ENCODE results near the gene IGSF5.

DNA sequence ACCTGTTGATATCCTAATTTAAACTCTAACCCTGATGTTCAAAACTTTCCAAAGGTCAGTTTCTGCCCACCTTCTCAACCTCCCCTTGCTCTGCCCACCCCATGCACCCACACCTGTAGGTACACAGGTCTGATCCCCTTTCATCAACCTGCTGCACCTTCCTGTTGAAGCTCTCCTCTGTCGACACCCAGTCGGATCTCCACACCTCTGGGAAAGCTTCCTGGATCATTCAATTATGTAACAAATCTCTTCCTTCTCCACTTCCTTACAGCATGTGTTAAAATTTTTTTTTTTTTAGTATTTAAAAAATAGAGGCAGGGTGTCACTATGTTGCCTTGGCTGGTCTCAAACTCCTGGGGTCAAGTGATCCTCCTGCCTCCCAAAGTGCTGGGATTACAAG lies 44.7 kb upstream of the IGSF5 start:
- TF ChIP-seq, protein P1, sequence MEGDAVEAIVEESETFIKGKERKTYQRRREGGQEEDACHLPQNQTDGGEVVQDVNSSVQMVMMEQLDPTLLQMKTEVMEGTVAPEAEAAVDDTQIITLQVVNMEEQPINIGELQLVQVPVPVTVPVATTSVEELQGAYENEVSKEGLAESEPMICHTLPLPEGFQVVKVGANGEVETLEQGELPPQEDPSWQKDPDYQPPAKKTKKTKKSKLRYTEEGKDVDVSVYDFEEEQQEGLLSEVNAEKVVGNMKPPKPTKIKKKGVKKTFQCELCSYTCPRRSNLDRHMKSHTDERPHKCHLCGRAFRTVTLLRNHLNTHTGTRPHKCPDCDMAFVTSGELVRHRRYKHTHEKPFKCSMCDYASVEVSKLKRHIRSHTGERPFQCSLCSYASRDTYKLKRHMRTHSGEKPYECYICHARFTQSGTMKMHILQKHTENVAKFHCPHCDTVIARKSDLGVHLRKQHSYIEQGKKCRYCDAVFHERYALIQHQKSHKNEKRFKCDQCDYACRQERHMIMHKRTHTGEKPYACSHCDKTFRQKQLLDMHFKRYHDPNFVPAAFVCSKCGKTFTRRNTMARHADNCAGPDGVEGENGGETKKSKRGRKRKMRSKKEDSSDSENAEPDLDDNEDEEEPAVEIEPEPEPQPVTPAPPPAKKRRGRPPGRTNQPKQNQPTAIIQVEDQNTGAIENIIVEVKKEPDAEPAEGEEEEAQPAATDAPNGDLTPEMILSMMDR (IDR thresholded peaks at IDR 0.05): no peak
- TF ChIP-seq POLR2A (IDR thresholded peaks at IDR 0.05): no peak
